AG04450 (cell line): ENCODE measurements around the gene FGF14. TPM values are rescaled to one million over a fixed set of nuclear protein-coding genes. Genes with fewer than 3 reads are reported as not detected.

ENCODE experiments used
- CTCF ChIA-PET: fragments of 300-600, 350-600 bp; formaldehyde crosslinking; extraction: SDS; loops from one replicate; lab custom pipeline; 2022; ENCODE audit warnings: antibody characterized with exemption, inconsistent platforms; lab: Charles Lee
- POLR2A ChIA-PET: fragments of 350-600 bp; formaldehyde crosslinking; extraction: SDS; loops from one replicate; lab custom pipeline; 2021; ENCODE audit warnings: antibody characterized with exemption, inconsistent platforms; lab: Yijun Ruan, JAX
- DNase-seq: peaks from one replicate; pipeline ENCODE4 v3.0.0-alpha.2; 2011; ENCODE audit warnings: low read depth, low spot score
- H3K27ac ChIP-seq: one replicate; pipeline ENCODE4 v1.5.1; 2012; ENCODE audit warnings: low read depth, low read length, control low read depth
- H3K27me3 ChIP-seq: one replicate; pipeline ENCODE4 v1.6.0; 2012; ENCODE audit warnings: low read length; ENCODE audit not compliant: control insufficient read depth, insufficient read depth
- H3K4me3 ChIP-seq: 2 replicates; pipeline ENCODE4 v1.5.1; 2011; ENCODE audit warnings: mild to moderate bottlenecking, low read depth, low read length, control low read depth
- H3K9me3 ChIP-seq: 2 replicates; pipeline ENCODE4 v1.5.1; 2012; ENCODE audit warnings: low read length; ENCODE audit not compliant: control insufficient read depth, insufficient read depth
- polyA plus RNA-seq: library from polyadenylated mRNA; depleted of rRNA; stranded (reverse); fragments of >200 nt; gene quantifications from 2 replicates; pipeline ENCODE4 v1.2.3, GENCODE V29; 2011
- TF ChIP-seq, protein P1 (sequence below): IDR thresholded peaks from 2 replicates; pipeline ENCODE4 v1.5.1; 2011; ENCODE audit warnings: low read depth, low read length, control low read depth, inconsistent platforms

The FGF14 gene
- polyA plus RNA-seq, 1 experiment: 0.01 TPM

DNA sequence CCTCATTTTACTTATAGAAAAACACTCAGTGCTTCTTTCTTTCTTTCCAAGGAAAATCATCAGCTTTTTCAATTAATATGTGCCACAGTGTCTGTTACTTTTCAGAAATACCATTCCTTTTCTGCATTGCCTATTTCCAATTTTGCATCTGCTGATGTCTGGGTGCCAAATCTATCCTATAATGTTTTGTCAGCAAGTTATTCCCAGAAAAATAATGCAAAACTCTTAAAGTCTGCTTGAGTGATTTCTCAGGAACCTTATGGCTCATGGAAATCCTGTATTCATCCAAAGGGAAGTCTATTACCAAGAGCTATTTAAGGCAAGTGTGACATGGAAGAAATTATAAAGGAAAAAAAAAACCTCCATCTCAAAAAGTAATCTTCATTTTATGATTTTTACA, 224.4 kb downstream of the FGF14 start:
- CTCF ChIA-PET: interaction anchor here (0.6 kb wide), 1 partner anchor 357 kb away, joined by 3 read pairs; no protein-coding TSS in a partner anchor
- H3K27ac ChIP-seq: no peak overlapping the region

DNA sequence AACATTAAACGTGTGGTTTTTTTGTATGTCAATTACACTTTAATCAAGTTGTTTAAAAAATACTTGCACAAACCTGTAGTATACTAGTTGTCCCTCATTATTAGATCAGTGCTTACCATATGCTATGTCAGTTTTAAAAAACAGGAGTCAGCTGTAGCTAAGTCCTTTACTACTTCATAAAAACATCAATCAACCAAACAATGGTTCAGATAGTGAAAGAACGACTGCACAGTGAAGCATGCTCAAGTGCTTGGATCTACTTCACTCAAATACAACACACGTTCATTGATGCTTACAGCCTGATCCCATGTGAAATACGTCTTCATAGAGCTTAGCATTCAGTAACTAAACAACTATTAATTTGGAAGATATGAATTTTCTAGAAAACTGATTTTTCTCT, 225.0 kb downstream of the FGF14 start:
- Histone ChIP-seq H3K27me3 (no peaks in the 10 kb centered on the region), H3K27ac (no peak overlapping the region), H3K4me3 (no peak overlapping the region), H3K9me3 (no peaks in the 10 kb centered on the region)
- CTCF ChIA-PET: interaction anchor here (0.6 kb wide), 1 partner anchor 358 kb away, joined by 3 read pairs; no protein-coding TSS in a partner anchor
- no peak for DNase-seq
- POLR2A ChIA-PET: no interaction called here
- TF ChIP-seq, protein P1, sequence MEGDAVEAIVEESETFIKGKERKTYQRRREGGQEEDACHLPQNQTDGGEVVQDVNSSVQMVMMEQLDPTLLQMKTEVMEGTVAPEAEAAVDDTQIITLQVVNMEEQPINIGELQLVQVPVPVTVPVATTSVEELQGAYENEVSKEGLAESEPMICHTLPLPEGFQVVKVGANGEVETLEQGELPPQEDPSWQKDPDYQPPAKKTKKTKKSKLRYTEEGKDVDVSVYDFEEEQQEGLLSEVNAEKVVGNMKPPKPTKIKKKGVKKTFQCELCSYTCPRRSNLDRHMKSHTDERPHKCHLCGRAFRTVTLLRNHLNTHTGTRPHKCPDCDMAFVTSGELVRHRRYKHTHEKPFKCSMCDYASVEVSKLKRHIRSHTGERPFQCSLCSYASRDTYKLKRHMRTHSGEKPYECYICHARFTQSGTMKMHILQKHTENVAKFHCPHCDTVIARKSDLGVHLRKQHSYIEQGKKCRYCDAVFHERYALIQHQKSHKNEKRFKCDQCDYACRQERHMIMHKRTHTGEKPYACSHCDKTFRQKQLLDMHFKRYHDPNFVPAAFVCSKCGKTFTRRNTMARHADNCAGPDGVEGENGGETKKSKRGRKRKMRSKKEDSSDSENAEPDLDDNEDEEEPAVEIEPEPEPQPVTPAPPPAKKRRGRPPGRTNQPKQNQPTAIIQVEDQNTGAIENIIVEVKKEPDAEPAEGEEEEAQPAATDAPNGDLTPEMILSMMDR: no peak

More for the DNA sequence above, 224.4 kb downstream of the FGF14 start:
- TF ChIP-seq, protein P1: no peak
- no peak for DNase-seq
- no peaks in the 10 kb centered on the region for H3K9me3 ChIP-seq
- H3K27me3 ChIP-seq: no peaks in the 10 kb centered on the region
- no peak overlapping the region for H3K4me3 ChIP-seq
- POLR2A ChIA-PET: no interaction called here

DNA sequence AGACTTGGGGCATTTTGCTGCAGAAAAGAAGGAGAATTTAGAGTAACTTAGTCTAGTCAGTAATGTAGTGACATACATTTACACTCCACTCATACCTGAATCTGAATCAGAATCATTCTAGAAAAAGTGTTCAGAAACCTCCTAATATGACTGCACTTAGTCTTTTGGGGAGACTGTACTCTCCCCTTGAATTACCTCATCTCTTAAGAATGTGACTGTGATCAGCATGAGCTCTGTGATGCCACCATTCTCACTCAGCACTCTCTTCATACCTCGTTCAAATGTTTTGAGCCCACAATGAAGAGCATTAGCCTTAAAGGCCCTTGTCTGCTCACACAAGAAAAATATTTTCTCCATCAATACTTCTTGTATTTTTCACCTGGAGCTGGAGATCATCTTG, 229.4 kb downstream of the FGF14 start:
- Histone ChIP-seq H3K27me3 (no peaks in the 10 kb centered on the region), H3K4me3 (no peak overlapping the region), H3K27ac (no peak overlapping the region), H3K9me3 (no peaks in the 10 kb centered on the region)
- CTCF ChIA-PET: no interaction called here
- POLR2A ChIA-PET: no interaction called here
- TF ChIP-seq, protein P1: no peak
- no peak for DNase-seq

DNA sequence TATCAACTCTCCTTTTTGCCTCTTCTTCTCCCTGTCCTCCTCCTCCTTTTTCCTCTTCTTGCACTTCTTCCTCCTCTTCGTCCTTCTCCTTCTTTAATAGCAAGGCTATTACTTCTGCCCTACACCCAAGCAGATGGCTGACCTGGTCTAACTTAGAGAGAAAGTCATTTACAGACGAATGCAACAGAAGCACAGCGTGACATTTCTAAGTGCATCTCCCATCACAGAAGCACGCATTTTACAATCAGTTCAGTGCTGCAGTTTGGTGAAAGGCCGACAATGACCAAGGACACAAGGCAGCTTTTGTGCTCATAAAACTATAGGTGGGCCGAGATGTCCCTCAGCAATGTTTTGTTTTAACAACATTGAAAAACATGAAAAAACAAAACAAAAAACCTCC, 231.5 kb downstream of the FGF14 start:
- ChIA-PET POLR2A (no interaction called here), CTCF (no interaction called here)
- no peak overlapping the region for H3K27ac ChIP-seq

DNA sequence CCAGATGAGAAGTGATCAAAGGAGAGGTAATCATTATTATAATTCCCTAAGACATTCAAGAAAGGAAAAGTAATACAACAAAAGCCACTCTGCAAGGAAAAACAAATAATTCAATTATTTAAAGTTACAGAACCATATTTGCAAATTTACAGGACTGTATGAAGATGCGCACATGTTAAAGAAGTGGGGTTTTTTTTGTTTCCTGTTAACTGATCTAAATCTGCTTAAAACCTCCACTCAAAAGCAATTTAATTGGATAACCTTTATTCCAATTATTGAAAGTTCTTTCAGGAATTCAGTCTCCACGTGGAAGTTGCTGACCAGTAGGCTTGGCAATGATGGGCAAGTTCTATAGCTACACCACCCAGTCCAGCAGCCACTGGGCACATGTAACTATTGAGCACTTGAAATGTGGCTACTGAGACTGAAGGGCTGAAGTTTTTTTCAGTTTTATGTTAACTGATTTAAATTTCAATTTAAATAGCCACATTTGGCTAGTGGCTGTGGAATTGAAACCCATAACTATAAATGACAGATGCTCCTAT, 232.3 kb downstream of the FGF14 start:
- DNase-seq: no peak
- TF ChIP-seq, protein P1: no peak
- H3K27me3 ChIP-seq: no peaks in the 10 kb centered on the region
- no peaks in the 10 kb centered on the region for H3K9me3 ChIP-seq
- H3K27ac ChIP-seq: no peak overlapping the region
- CTCF ChIA-PET: no interaction called here
- POLR2A ChIA-PET: no interaction called here
- H3K4me3 ChIP-seq: no peak overlapping the region

More for the DNA sequence above, 231.5 kb downstream of the FGF14 start:
- TF ChIP-seq, protein P1: no peak
- Histone ChIP-seq H3K9me3 (no peaks in the 10 kb centered on the region), H3K4me3 (no peak overlapping the region), H3K27me3 (no peaks in the 10 kb centered on the region)
- DNase-seq: no peak
